Measurements from ENCODE around the gene PCF11.

The PCF11 gene

GRCh38 chr11:83195649-83196048 lies 38.7 kb downstream of the PCF11 start:
- TF ChIP-seq CREB1 (IDR thresholded peaks at IDR 0.05; ENCODE audit: low read depth) = no peak
- no peak for TF ChIP-seq FOXM1 (IDR thresholded peaks at IDR 0.05; ENCODE audit: borderline replicate concordance, low read depth)
- TF ChIP-seq REST (IDR thresholded peaks at IDR 0.05; ENCODE audit: low read depth) = no peak
- no peak for TF ChIP-seq TCF12 (IDR thresholded peaks at IDR 0.05; ENCODE audit: low read depth)
- TF ChIP-seq NFIC (IDR thresholded peaks at IDR 0.05) = no peak
- no peak for TF ChIP-seq RAD21 (IDR thresholded peaks at IDR 0.05; ENCODE audit: low read depth)
- TF ChIP-seq EGR1 (IDR thresholded peaks at IDR 0.05) = no peak
- TF ChIP-seq YY1 (IDR thresholded peaks at IDR 0.05; ENCODE audit: low read depth) = no peak
- TF ChIP-seq ZBTB7A (IDR thresholded peaks at IDR 0.05; ENCODE audit: low read depth) = no peak

GRCh38 chr11:83200035-83200434 lies 43.1 kb downstream of the PCF11 start:
- TF ChIP-seq EGR1 (IDR thresholded peaks at IDR 0.05) (no peak), EP300 (IDR thresholded peaks at IDR 0.05; ENCODE audit: borderline replicate concordance) (no peak), YY1 (IDR thresholded peaks at IDR 0.05; ENCODE audit: low read depth) (no peak), USF1 (IDR thresholded peaks at IDR 0.05) (no peak), NFIC (IDR thresholded peaks at IDR 0.05) (no peak), TAF1 (IDR thresholded peaks at IDR 0.05; ENCODE audit: low read depth) (no peak), REST (IDR thresholded peaks at IDR 0.05; ENCODE audit: low read depth) (no peak), FOXM1 (IDR thresholded peaks at IDR 0.05; ENCODE audit: borderline replicate concordance, low read depth) (no peak)

- TF ChIP-seq TEAD4 (IDR thresholded peaks at IDR 0.05) (no peak), CREB1 (IDR thresholded peaks at IDR 0.05; ENCODE audit: low read depth) (no peak), EGR1 (IDR thresholded peaks at IDR 0.05) (no peak), USF1 (IDR thresholded peaks at IDR 0.05) (no peak), NFIC (IDR thresholded peaks at IDR 0.05) (no peak), TAF1 (IDR thresholded peaks at IDR 0.05; ENCODE audit: low read depth) (no peak), TCF12 (IDR thresholded peaks at IDR 0.05; ENCODE audit: low read depth) (no peak), YY1 (IDR thresholded peaks at IDR 0.05; ENCODE audit: low read depth) (no peak), RAD21 (IDR thresholded peaks at IDR 0.05; ENCODE audit: low read depth) (no peak), ZBTB7A (IDR thresholded peaks at IDR 0.05; ENCODE audit: low read depth) (no peak), CEBPB (IDR thresholded peaks at IDR 0.05) (no peak), EP300 (IDR thresholded peaks at IDR 0.05; ENCODE audit: borderline replicate concordance) (no peak)
Measured at GRCh38 chr11:83205608-83206185, 48.8 kb downstream of the PCF11 start.

- TF ChIP-seq USF1 (IDR thresholded peaks at IDR 0.05) (no peak), REST (IDR thresholded peaks at IDR 0.05; ENCODE audit: low read depth) (no peak), TAF1 (IDR thresholded peaks at IDR 0.05; ENCODE audit: low read depth) (no peak), FOXM1 (IDR thresholded peaks at IDR 0.05; ENCODE audit: borderline replicate concordance, low read depth) (no peak), EP300 (IDR thresholded peaks at IDR 0.05; ENCODE audit: borderline replicate concordance) (no peak), TCF12 (IDR thresholded peaks at IDR 0.05; ENCODE audit: low read depth) (no peak), ZBTB7A (IDR thresholded peaks at IDR 0.05; ENCODE audit: low read depth) (no peak), NFIC (IDR thresholded peaks at IDR 0.05) (no peak), CEBPB (IDR thresholded peaks at IDR 0.05) (no peak)
Measured at GRCh38 chr11:83206221-83206620, 49.3 kb downstream of the PCF11 start.

GRCh38 chr11:83219095-83219494 lies 62.2 kb downstream of the PCF11 start:
- TF ChIP-seq RAD21 (IDR thresholded peaks at IDR 0.05; ENCODE audit: low read depth) (peak; percentile 46; the same call in 1 of the 2 replicates), NFIC (IDR thresholded peaks at IDR 0.05) (no peak)
